HepG2 (cell line): Measurements from ENCODE around the gene AFG1L. TPM values are rescaled to one million over a fixed set of nuclear protein-coding genes. Genes with fewer than 3 reads are reported as not detected.
A peak's percentile ranks its signal among the peaks of the same experiment; 100 is the strongest.

Source experiments
- ATAC-seq: fragments of 200-7000 bp; cut with Tn5 transposase; 3 replicates; pipeline ENCODE4 v1.9.1; 2020; ENCODE audit warnings: mild to moderate bottlenecking, moderate library complexity
- BruUV-seq: library from RNA; stranded (reverse); fragments of 400-500 nt; replicated peaks from 2 replicates; lab custom pipeline; 2021; lab: Mats Ljungman, UMichigan
- CTCF ChIA-PET: fragments of 300-600 bp; formaldehyde crosslinking; extraction: SDS; loops from one replicate; lab custom pipeline; 2021; ENCODE audit warnings: low total read pairs, inconsistent platforms, low intra/inter-chr PET ratio; lab: Yijun Ruan, JAX
- POLR2A ChIA-PET: fragments of 350-600 bp; sonication (Branson Sonifier 250); formaldehyde crosslinking; loops from one replicate; lab custom pipeline; 2020; ENCODE audit warnings: antibody characterized with exemption, inconsistent platforms; lab: Yijun Ruan, JAX
- DNase-seq: peaks from one replicate; pipeline ENCODE4 v3.0.0-alpha.2; 2015; ENCODE audit warnings: low spot score
- FAIRE-seq: peaks from 3 replicates; lab custom pipeline; 2011; peaks lifted over from hg19 to GRCh38; lab: Jason Lieb, UNC
- H2AFZ ChIP-seq: one replicate; pipeline ENCODE4 v1.6.1; 2011; ENCODE audit warnings: low read length, inconsistent platforms
- H3K27ac ChIP-seq: fragments of 300-600 bp; 3 replicates; pipeline ENCODE4 v1.8.0; 2011; ENCODE audit warnings: mixed run types, mild to moderate bottlenecking, mixed read lengths, low read length, inconsistent platforms; ENCODE audit not compliant: insufficient read depth; ENCODE audit errors: extremely low read length
- H3K27me3 ChIP-seq, 2 experiments: fragments of 200-600 bp in 1 of 2; 2 replicates in 1 of 2; 3 replicates in 1 of 2; pipeline versions ENCODE4 v1.6.0 to v1.8.0; 2011; ENCODE audit warnings: low read length in 2 of 2, mild to moderate bottlenecking in 2 of 2, moderate library complexity in 2 of 2, inconsistent platforms in 1 of 2; ENCODE audit not compliant: insufficient read depth in 2 of 2, control insufficient read depth in 1 of 2
- H3K36me3 ChIP-seq, 2 experiments: fragments of 200-600 bp in 1 of 2; replicated peaks in 1 of 2; 2 replicates in 1 of 2; 3 replicates in 1 of 2; pipeline versions ENCODE4 v1.5.1 to v1.8.0; 2011; ENCODE audit warnings: low read length in 2 of 2, inconsistent platforms in 1 of 2; ENCODE audit not compliant: insufficient read depth in 2 of 2, control insufficient read depth in 1 of 2
- H3K4me1 ChIP-seq: 2 replicates; pipeline ENCODE4 v1.5.1; 2012; ENCODE audit warnings: low read length, inconsistent platforms; ENCODE audit not compliant: insufficient read depth
- H3K4me2 ChIP-seq: 2 replicates; pipeline ENCODE4 v1.6.0; 2011; ENCODE audit warnings: low read depth, low read length, inconsistent platforms
- H3K4me3 ChIP-seq, 3 experiments: fragments of 200-600 bp in 1 of 3; sonication (generic), shearing (Covaris generic) in 1 of 3; replicated peaks in 1 of 3; 2 replicates each; pipeline ENCODE4 v1.5.1; 2011 to 2016; ENCODE audit warnings: low read length in 3 of 3, inconsistent platforms in 2 of 3, low read depth in 2 of 3, mild to moderate bottlenecking in 2 of 3, control low read depth in 1 of 3, mixed read lengths in 1 of 3; ENCODE audit not compliant: insufficient read depth in 1 of 3
- H3K79me2 ChIP-seq: one replicate; pipeline ENCODE4 v1.6.1; 2011; ENCODE audit warnings: low read length, inconsistent platforms; ENCODE audit not compliant: insufficient read depth
- H3K9ac ChIP-seq: 2 replicates; pipeline ENCODE4 v1.6.0; 2011; ENCODE audit warnings: mild to moderate bottlenecking, low read depth, low read length, inconsistent platforms; ENCODE audit not compliant: insufficient read depth
- H3K9me3 ChIP-seq: 2 replicates; pipeline ENCODE4 v1.5.1; 2012; ENCODE audit warnings: mild to moderate bottlenecking, low read length
- H4K20me1 ChIP-seq: 2 replicates; pipeline ENCODE4 v1.6.0; 2011; ENCODE audit warnings: inconsistent platforms, mild to moderate bottlenecking, low read length, moderate library complexity; ENCODE audit not compliant: insufficient read depth
- CHCHD3 ChIP-seq: sonication (generic); formaldehyde crosslinking; IDR thresholded peaks from 2 replicates; pipeline ENCODE4 v1.8.0; 2022; ENCODE audit warnings: mild to moderate bottlenecking, missing genetic modification reagents, moderate library complexity
- FOSL2 ChIP-seq: sonication (generic); formaldehyde crosslinking; IDR thresholded peaks from 2 replicates; pipeline ENCODE4 v1.4.0; 2020; ENCODE audit warnings: missing genetic modification reagents
- JDP2 ChIP-seq: sonication (generic); formaldehyde crosslinking; IDR thresholded peaks from 2 replicates; pipeline ENCODE4 v1.8.1; 2022; ENCODE audit warnings: missing genetic modification reagents, borderline replicate concordance
- KMT2A ChIP-seq: sonication (generic); formaldehyde crosslinking; IDR thresholded peaks from 2 replicates; pipeline ENCODE4 v1.4.0; 2020; ENCODE audit warnings: missing genetic modification reagents
- MAFF ChIP-seq: IDR thresholded peaks from 2 replicates; pipeline ENCODE4 v1.6.1; 2011; ENCODE audit warnings: low read depth, low read length, improper control_type of control experiment
- MAFK ChIP-seq, 2 experiments: IDR thresholded peaks in 1 of 2; conservative IDR thresholded peaks in 1 of 2; 2 replicates each; pipeline ENCODE4 v1.6.1; 2011; ENCODE audit warnings: improper control_type of control experiment in 2 of 2, low read length in 2 of 2
- PCBP1 ChIP-seq: fragments of 200-400 bp; formaldehyde crosslinking; IDR thresholded peaks from 2 replicates; pipeline ENCODE4 v1.6.1; 2017; ENCODE audit warnings: mild to moderate bottlenecking, low read depth, low read length, borderline replicate concordance
- SP1 ChIP-seq, 2 experiments: fragments of 450-650 bp in 1 of 2; sonication (generic) in 1 of 2; formaldehyde crosslinking in 1 of 2; IDR thresholded peaks; 2 replicates each; pipeline versions ENCODE4 v1.4.0 to v1.6.1; 2016 to 2020; ENCODE audit warnings: missing genetic modification reagents in 1 of 2
- ZNF460 ChIP-seq: sonication (generic); formaldehyde crosslinking; IDR thresholded peaks from 2 replicates; pipeline ENCODE4 v1.5.1; 2020; ENCODE audit warnings: missing genetic modification reagents, mild to moderate bottlenecking, borderline replicate concordance
- ZNF670 ChIP-seq: sonication (generic); formaldehyde crosslinking; IDR thresholded peaks from 2 replicates; pipeline ENCODE4 v1.8.0; 2022; ENCODE audit warnings: mild to moderate bottlenecking, missing genetic modification reagents, borderline replicate concordance
- ZNF746 ChIP-seq: sonication (generic); formaldehyde crosslinking; IDR thresholded peaks from 2 replicates; pipeline ENCODE4 v1.8.0; 2022; ENCODE audit warnings: mild to moderate bottlenecking, missing genetic modification reagents
- WGBS: methylation state at CpG from one replicate; pipeline ENCODE4 v1.1.6; 2017; ENCODE audit warnings: low lambda C conversion rate; 5-methylcytosine and 5-hydroxymethylcytosine counted together
- in situ Hi-C: cut with HindIII; loops from 2 replicates; pipeline ENCODE4 v1.10.0; 2017; ENCODE audit warnings: low pct_unique_long_range_greater_than_20kb; ENCODE audit not compliant: extremely low pct_ligation_motif_present
- intact Hi-C: fragments of 100-400 bp; cut with micrococcal nuclease; formaldehyde crosslinking; loops from one replicate; pipeline ENCODE4 v1.10.0; 2022; ENCODE audit not compliant: unreplicated experiment
- polyA plus RNA-seq, 8 experiments: library from polyadenylated mRNA; depleted of rRNA in 3 of 8; stranded (reverse) in 7 of 8; unstranded in 1 of 8; fragments of >200 nt; fragmentation: Illumina TruSeq in 4 of 8; extraction: Trizol in 4 of 8; gene quantifications; 2 replicates each; pipeline versions ENCODE4 v1.2.1 to v1.2.3, GENCODE V29; 2011 to 2016; ENCODE audit warnings: low read depth in 4 of 8, missing spikeins in 1 of 8, mixed read lengths in 1 of 8; ENCODE audit not compliant: insufficient read depth in 1 of 8
- total RNA-seq, 5 experiments: library from RNA; depleted of rRNA; stranded (reverse); fragments of >200 nt; fragmentation: Illumina TruSeq; extraction: Trizol; gene quantifications; 2 replicates each; pipeline ENCODE4 v1.2.3, GENCODE V29; 2016; ENCODE audit warnings: low read depth in 1 of 5
- TF ChIP-seq, protein P1 (sequence below): IDR thresholded peaks from 2 replicates; pipeline ENCODE4 v1.6.1; 2012; ENCODE audit warnings: inconsistent platforms
- TF ChIP-seq, protein P2 (sequence below): IDR thresholded peaks from 2 replicates; pipeline ENCODE4 v1.6.1; 2016; ENCODE audit warnings: low read depth, borderline replicate concordance
- TF ChIP-seq, protein P3 (sequence below): sonication (generic); formaldehyde crosslinking; IDR thresholded peaks from 2 replicates; pipeline ENCODE4 v1.8.0; 2022; ENCODE audit warnings: mild to moderate bottlenecking, missing genetic modification reagents, moderate library complexity
- TF ChIP-seq, protein P4 (sequence below): sonication (generic); formaldehyde crosslinking; IDR thresholded peaks from 2 replicates; pipeline ENCODE4 v1.4.0; 2020; ENCODE audit warnings: missing genetic modification reagents, mild to moderate bottlenecking, borderline replicate concordance

The AFG1L gene
- total and polyA plus RNA-seq, 2 of the 13 experiments (the other 11 are each of a cell fraction or from before 2014, with no cell fraction given), result 3.1 to 14.0 TPM

DNA sequence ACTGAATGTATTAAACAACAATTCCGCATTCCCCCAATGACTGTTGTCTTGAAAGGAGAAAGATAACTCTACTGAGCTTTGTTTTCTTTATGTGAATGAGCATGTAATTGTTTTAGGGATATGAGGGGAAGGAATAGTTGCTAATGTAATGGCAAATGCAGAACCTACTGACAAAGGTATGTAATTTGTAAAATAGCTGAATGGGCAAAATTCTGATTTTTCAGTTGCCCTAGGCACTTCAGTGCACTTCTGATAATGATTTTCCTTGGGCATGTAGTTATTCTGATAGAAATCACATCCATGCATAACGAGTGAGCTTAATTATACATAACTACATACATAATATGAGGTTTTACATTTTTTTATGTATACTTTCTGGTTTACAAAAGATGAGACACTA, 212.5 kb downstream of the AFG1L start:
- 91% methylated on average over 2 of the region's 2 CpGs for WGBS
- in situ Hi-C loops, result loop anchor here (25.0 kb wide), 1 partner anchor 520 kb away; no protein-coding TSS in a partner anchor
- intact Hi-C loops, result no loop called here

DNA sequence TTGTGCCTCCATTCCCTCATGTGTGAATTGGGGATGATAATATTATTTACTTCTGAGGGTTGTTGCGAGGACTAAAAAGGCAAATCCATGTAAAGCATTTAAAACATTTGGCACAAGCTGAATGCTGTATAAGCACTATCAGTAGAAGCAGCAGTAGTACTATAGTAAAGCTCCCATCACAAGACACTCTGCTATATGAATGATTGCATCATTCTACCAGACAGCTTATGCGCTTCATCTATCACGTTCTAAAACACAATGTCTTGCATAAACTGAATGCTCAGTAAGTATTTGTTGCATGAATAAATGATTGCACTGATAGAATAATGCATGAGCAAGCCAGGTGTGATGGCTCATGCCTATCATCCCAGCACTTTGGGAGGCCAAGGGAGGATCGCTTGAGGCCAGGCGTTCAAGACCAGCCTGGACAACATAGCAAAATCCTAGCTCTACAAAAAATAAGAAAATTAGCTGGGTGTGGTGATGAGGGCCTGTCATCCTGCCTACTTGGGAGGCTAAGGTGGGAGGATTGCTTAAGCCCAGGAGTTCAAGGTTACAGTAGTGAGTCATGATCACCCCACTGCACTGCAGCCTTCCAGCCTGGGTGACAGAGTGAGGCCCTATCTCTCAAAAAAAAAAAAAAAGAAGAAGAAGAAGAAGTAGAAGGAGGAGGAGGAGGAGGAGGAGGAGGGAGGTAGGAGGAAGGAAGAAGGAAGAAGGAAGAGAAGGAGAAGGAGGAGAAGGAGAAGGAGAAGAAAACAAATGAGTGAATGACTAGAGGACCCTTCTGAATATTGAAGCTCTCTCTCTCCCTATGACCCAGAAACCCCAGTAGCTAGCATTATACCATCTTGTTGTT, 215.8 kb downstream of the AFG1L start:
- Histone ChIP-seq H2AFZ (no peak overlapping the region), H3K4me3 (no peak overlapping the region), H3K79me2 (no peaks in the 10 kb centered on the region), H4K20me1 (no peaks in the 10 kb centered on the region), H3K27me3 (no peaks in the 10 kb centered on the region), H3K27ac (no peak overlapping the region), H3K4me2 (no peak overlapping the region), H3K4me1 (no peaks in the 10 kb centered on the region), H3K9me3 (no peaks in the 10 kb centered on the region), H3K9ac (no peak overlapping the region), H3K36me3 (no peaks in the 10 kb centered on the region; a peak in 1 of 5 replicates)
- FAIRE-seq, result no peak
- in situ Hi-C loops, result loop anchor here (25.0 kb wide), 1 partner anchor 523 kb away; no protein-coding TSS in a partner anchor
- BruUV-seq, result no TSS peak
- DNase-seq, result no peak
- CTCF ChIA-PET, result no interaction called here
- intact Hi-C loops, result no loop called here
- WGBS, result 97% methylated on average over 5 of the region's 5 CpGs
- ATAC-seq, result no peak
- POLR2A ChIA-PET, result no interaction called here
- TF ChIP-seq KMT2A (no peak), JDP2 (CRISPR knock-in tag) (no peak), ZNF670 (no peak), SP1 (IDR thresholded peaks at IDR 0.05) (no peak), SP1 (CRISPR knock-in tag; IDR thresholded peaks at IDR 0.05) (no peak), ZNF460 (peak; percentile 50), PCBP1 (no peak), FOSL2 (CRISPR knock-in tag) (peak; percentile 80), CHCHD3 (CRISPR knock-in tag) (no peak)
- TF ChIP-seq, protein P1, sequence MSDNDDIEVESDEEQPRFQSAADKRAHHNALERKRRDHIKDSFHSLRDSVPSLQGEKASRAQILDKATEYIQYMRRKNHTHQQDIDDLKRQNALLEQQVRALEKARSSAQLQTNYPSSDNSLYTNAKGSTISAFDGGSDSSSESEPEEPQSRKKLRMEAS, result no peak
- TF ChIP-seq, protein P2, sequence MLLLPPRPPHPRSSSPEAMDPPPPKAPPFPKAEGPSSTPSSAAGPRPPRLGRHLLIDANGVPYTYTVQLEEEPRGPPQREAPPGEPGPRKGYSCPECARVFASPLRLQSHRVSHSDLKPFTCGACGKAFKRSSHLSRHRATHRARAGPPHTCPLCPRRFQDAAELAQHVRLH (CRISPR knock-in tag), result no peak
- TF ChIP-seq, protein P3, sequence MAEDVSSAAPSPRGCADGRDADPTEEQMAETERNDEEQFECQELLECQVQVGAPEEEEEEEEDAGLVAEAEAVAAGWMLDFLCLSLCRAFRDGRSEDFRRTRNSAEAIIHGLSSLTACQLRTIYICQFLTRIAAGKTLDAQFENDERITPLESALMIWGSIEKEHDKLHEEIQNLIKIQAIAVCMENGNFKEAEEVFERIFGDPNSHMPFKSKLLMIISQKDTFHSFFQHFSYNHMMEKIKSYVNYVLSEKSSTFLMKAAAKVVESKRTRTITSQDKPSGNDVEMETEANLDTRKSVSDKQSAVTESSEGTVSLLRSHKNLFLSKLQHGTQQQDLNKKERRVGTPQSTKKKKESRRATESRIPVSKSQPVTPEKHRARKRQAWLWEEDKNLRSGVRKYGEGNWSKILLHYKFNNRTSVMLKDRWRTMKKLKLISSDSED (CRISPR knock-in tag), result no peak

More for the DNA sequence above, 212.5 kb downstream of the AFG1L start:
- H3K9me3 ChIP-seq, result no peaks in the 10 kb centered on the region
- no peak overlapping the region for H3K9ac ChIP-seq
- ATAC-seq (no peak), FAIRE-seq (no peak), DNase-seq (no peak)
- H4K20me1 ChIP-seq, result no peaks in the 10 kb centered on the region
- no peaks in the 10 kb centered on the region for H3K27me3 ChIP-seq
- no peak overlapping the region for H2AFZ ChIP-seq
- H3K79me2 ChIP-seq, result no peaks in the 10 kb centered on the region
- H3K4me2 ChIP-seq, result no peak overlapping the region
- no peaks in the 10 kb centered on the region for H3K4me1 ChIP-seq
- CTCF ChIA-PET, result no interaction called here
- TF ChIP-seq, protein P4, sequence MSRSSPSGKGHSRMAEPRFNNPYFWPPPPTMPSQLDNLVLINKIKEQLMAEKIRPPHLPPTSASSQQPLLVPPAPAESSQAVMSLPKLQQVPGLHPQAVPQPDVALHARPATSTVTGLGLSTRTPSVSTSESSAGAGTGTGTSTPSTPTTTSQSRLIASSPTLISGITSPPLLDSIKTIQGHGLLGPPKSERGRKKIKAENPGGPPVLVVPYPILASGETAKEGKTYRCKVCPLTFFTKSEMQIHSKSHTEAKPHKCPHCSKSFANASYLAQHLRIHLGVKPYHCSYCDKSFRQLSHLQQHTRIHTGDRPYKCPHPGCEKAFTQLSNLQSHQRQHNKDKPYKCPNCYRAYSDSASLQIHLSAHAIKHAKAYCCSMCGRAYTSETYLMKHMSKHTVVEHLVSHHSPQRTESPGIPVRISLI (CRISPR knock-in tag), result no peak
- TF ChIP-seq MAFF (peak; percentile 88), MAFK (conservative IDR thresholded peaks at IDR 0.05 in 1 of 2, IDR thresholded peaks at IDR 0.05 in 1 of 2; ENCODE audit: low read length in 2 of 2) (peak; percentile 86 to 91), ZNF746 (CRISPR knock-in tag) (no peak)
- H3K27ac ChIP-seq, result no peak overlapping the region
- BruUV-seq, result no TSS peak
- H3K4me3 ChIP-seq, result no peak overlapping the region
- no peaks in the 10 kb centered on the region; a peak in 1 of 5 replicates for H3K36me3 ChIP-seq
- POLR2A ChIA-PET, result no interaction called here
